K562 (cell line): ENCODE measurements around the gene AKAP6.

Experiments
- CTCF ChIP-seq, 3 experiments: IDR thresholded peaks in 2 of 3; conservative IDR thresholded peaks in 1 of 3; 2 replicates each; pipeline ENCODE4 v1.5.1; 2011 to 2012; ENCODE audit warnings: low read length in 3 of 3, mild to moderate bottlenecking in 3 of 3, control low read depth in 2 of 3, improper control_type of control experiment in 1 of 3, inconsistent platforms in 1 of 3, low read depth in 1 of 3, mixed read lengths in 1 of 3, moderate library complexity in 1 of 3; ENCODE audit not compliant: insufficient read depth in 2 of 3
- EGR1 ChIP-seq: fragments of 450-650 bp; conservative IDR thresholded peaks from 2 replicates; pipeline ENCODE4 v1.6.1; 2017; ENCODE audit warnings: mild to moderate bottlenecking
- EP300 ChIP-seq: IDR thresholded peaks from 2 replicates; pipeline ENCODE4 v1.6.1; 2012; ENCODE audit warnings: low read length, improper control_type of control experiment
- EZH2 ChIP-seq: IDR thresholded peaks from 2 replicates; pipeline ENCODE4 v1.6.1; 2012; ENCODE audit warnings: low read depth, mild to moderate bottlenecking, inconsistent platforms, low read length, borderline replicate concordance
- FOXJ3 ChIP-seq: sonication (generic); formaldehyde crosslinking; IDR thresholded peaks from 2 replicates; pipeline ENCODE4 v1.4.0; 2020; ENCODE audit warnings: mild to moderate bottlenecking, missing genetic modification reagents
- FOXP1 ChIP-seq: sonication (generic); formaldehyde crosslinking; IDR thresholded peaks from 2 replicates; pipeline ENCODE4 v1.8.0; 2022; ENCODE audit warnings: mild to moderate bottlenecking, missing genetic modification reagents
- FOXP4 ChIP-seq: sonication (generic); formaldehyde crosslinking; IDR thresholded peaks from 2 replicates; pipeline ENCODE4 v1.8.0; 2022; ENCODE audit warnings: mild to moderate bottlenecking, missing genetic modification reagents, borderline replicate concordance
- HNRNPH1 ChIP-seq: fragments of 200-400 bp; formaldehyde crosslinking; optimal IDR thresholded peaks from 2 replicates; pipeline ENCODE3; 2017; ENCODE audit warnings: low read depth, mild to moderate bottlenecking, low read length, moderate library complexity
- MTA2 ChIP-seq: fragments of 450-650 bp; IDR thresholded peaks from 2 replicates; pipeline ENCODE4 v1.6.1; 2016; ENCODE audit warnings: low read depth
- NRF1 ChIP-seq, 2 experiments: fragments of 450-650 bp; IDR thresholded peaks in 1 of 2; conservative IDR thresholded peaks in 1 of 2; 2 replicates each; pipeline ENCODE4 v1.6.1; 2014; ENCODE audit warnings: mild to moderate bottlenecking in 2 of 2
- PCBP1 ChIP-seq: fragments of 200-400 bp; formaldehyde crosslinking; IDR thresholded peaks from 2 replicates; pipeline ENCODE4 v1.6.1; 2018; ENCODE audit warnings: mild to moderate bottlenecking, low read depth, low read length; ENCODE audit not compliant: poor library complexity, severe bottlenecking
- ZBTB49 ChIP-seq: sonication (generic); formaldehyde crosslinking; IDR thresholded peaks from 2 replicates; pipeline ENCODE4 v1.8.0; 2022; ENCODE audit warnings: missing genetic modification reagents, mild to moderate bottlenecking, borderline replicate concordance
- ZNF354B ChIP-seq: fragments of 250-450 bp; sonication (Bioruptor Pico); IDR thresholded peaks from 2 replicates; pipeline ENCODE4 v1.4.0; 2020

- TF ChIP-seq NRF1 (conservative IDR thresholded peaks at IDR 0.05 in 1 of 2, IDR thresholded peaks at IDR 0.05 in 1 of 2) (no peak), MTA2 (no peak), FOXJ3 (CRISPR knock-in tag) (no peak), PCBP1 (no peak), FOXP1 (CRISPR knock-in tag) (no peak), HNRNPH1 (no peak), EGR1 (no peak), CTCF (IDR thresholded peaks at IDR 0.05 in 2 of 3, conservative IDR thresholded peaks at IDR 0.05 in 1 of 3; ENCODE audit: insufficient read depth in 2 of 3, low read depth in 1 of 3, low read length in 3 of 3) (no peak), ZBTB49 (CRISPR knock-in tag) (no peak), ZNF354B (no peak), EZH2 (no peak), FOXP4 (CRISPR knock-in tag) (no peak), EP300 (no peak)
Observed at GRCh38 chr14:32701475-32701874, 372.4 kb downstream of the AKAP6 start.
